Lower lobe of right lung (tissue), 2 donors: Measurements from ENCODE around the gene RPL39. TPM values are rescaled to one million over a fixed set of nuclear protein-coding genes. Genes with fewer than 3 reads are reported as not detected.
A peak's percentile ranks its signal among the peaks of the same experiment; 100 is the strongest.

Source experiments
- ATAC-seq, 2 donors: fragments of 200-7000 bp; cut with Tn5 transposase; one replicate each; pipeline ENCODE4 v1.9.1; 2020 to 2022; ENCODE audit warnings: mild to moderate bottlenecking in 2 of 2, moderate library complexity in 2 of 2
- DNase-seq: peaks from one replicate; pipeline ENCODE4 v3.0.0-alpha.2; 2020
- H3K27ac ChIP-seq: fragments of 200-600 bp; one replicate; pipeline ENCODE4 v1.8.0; 2022
- H3K27me3 ChIP-seq: fragments of 200-600 bp; one replicate; pipeline ENCODE4 v1.8.0; 2022; ENCODE audit warnings: low read depth
- H3K36me3 ChIP-seq: fragments of 200-600 bp; one replicate; pipeline ENCODE4 v1.8.0; 2022; ENCODE audit warnings: mild to moderate bottlenecking
- H3K4me1 ChIP-seq: fragments of 200-600 bp; one replicate; pipeline ENCODE4 v1.8.0; 2022
- H3K4me3 ChIP-seq: fragments of 200-600 bp; one replicate; pipeline ENCODE4 v1.8.0; 2022; ENCODE audit warnings: mild to moderate bottlenecking
- H3K9me3 ChIP-seq: fragments of 200-600 bp; one replicate; pipeline ENCODE4 v1.8.0; 2022
- CTCF ChIP-seq: fragments of 200-600 bp; IDR thresholded peaks from one replicate; pipeline ENCODE4 v1.8.0; 2022; ENCODE audit warnings: antibody characterized with exemption, mild to moderate bottlenecking
- intact Hi-C: fragments of 100-400 bp; cut with DNase I; formaldehyde crosslinking; loops from one replicate; pipeline ENCODE4 v1.11.0; 2022
- total RNA-seq: library from RNA; stranded (reverse); fragmentation: NEBNext Ultra II Directional; extraction: Animal tissue kit (Norgen Biotek cat#: 25700); gene quantifications from one replicate; pipeline ENCODE4 v1.2.1, GENCODE V29; 2021
- donor health status: DM: no; HTN: yes; CAD: no; lungs with severe emphysema.

RPL39 gene
- total RNA-seq, 1 donor from 2014 or later, result 1,325 TPM

GRCh38 chrX:119758731-119759247, 32.6 kb downstream of the RPL39 start:
- Histone ChIP-seq H3K9me3 (no peaks in the 10 kb centered on the region), H3K4me3 (peak overlapping the region; percentile 61), H3K27me3 (no peaks in the 10 kb centered on the region), H3K36me3 (no peaks in the 10 kb centered on the region), H3K4me1 (no peaks in the 10 kb centered on the region), H3K27ac (peak overlapping the region; percentile 72)
- DNase-seq (no peak), ATAC-seq (peak; percentile 71 to 75)
- TF ChIP-seq CTCF, result no peak
- intact Hi-C loops, result no loop called here

- TF ChIP-seq CTCF, result no peak
- H3K27ac ChIP-seq, result peak within 1 kb of the TSS; percentile 72
- peak; percentile 70 to 73 for ATAC-seq
- H3K9me3 ChIP-seq, result no peaks in the 10 kb centered on the region
- H3K4me3 ChIP-seq, result peak within 1 kb of the TSS; percentile 61
- no peaks in the 10 kb centered on the region for H3K4me1 ChIP-seq
- no peaks in the 10 kb centered on the region for H3K27me3 ChIP-seq
- DNase-seq, result peak; percentile 63
- intact Hi-C loops, result no loop called here
- H3K36me3 ChIP-seq, result no peaks in the 10 kb centered on the region
These were observed 33.3 kb downstream of the RPL39 start, which contains the start of gene SOWAHD for GRCh38 chrX:119757979-119758730. SOWAHD (plus strand) TSS chrX:119758588; CDS start chrX:119758668, 80 bp downstream.

GRCh38 chrX:119757646-119757978, 33.8 kb downstream of the RPL39 start:
- Histone ChIP-seq H3K9me3 (no peaks in the 10 kb centered on the region), H3K27ac (peak overlapping the region; percentile 72), H3K36me3 (no peaks in the 10 kb centered on the region), H3K27me3 (no peaks in the 10 kb centered on the region), H3K4me1 (no peaks in the 10 kb centered on the region), H3K4me3 (peak overlapping the region; percentile 61)
- intact Hi-C loops, result no loop called here
- no peak for TF ChIP-seq CTCF
- ATAC-seq (no peak), DNase-seq (no peak)

- Histone ChIP-seq H3K4me3 (no peak overlapping the region), H3K4me1 (no peaks in the 10 kb centered on the region), H3K36me3 (no peaks in the 10 kb centered on the region), H3K9me3 (no peaks in the 10 kb centered on the region), H3K27ac (peak overlapping the region; percentile 49), H3K27me3 (no peaks in the 10 kb centered on the region)
- no peak for TF ChIP-seq CTCF
- intact Hi-C loops, result no loop called here
- DNase-seq (no peak), ATAC-seq (no peak)
These were observed 34.3 kb downstream of the RPL39 start for GRCh38 chrX:119756926-119757635.

- ATAC-seq (no peak), DNase-seq (peak; percentile 51)
- no peak for TF ChIP-seq CTCF
- H3K27ac ChIP-seq, result peak overlapping the region; percentile 49
- no peaks in the 10 kb centered on the region for H3K27me3 ChIP-seq
- intact Hi-C loops, result no loop called here
- H3K4me1 ChIP-seq, result no peaks in the 10 kb centered on the region
- no peaks in the 10 kb centered on the region for H3K36me3 ChIP-seq
- no peak overlapping the region for H3K4me3 ChIP-seq
- no peaks in the 10 kb centered on the region for H3K9me3 ChIP-seq
These were observed 35.4 kb downstream of the RPL39 start for GRCh38 chrX:119755981-119756533.
